HG02852 (cell line): ENCODE results near the gene PSMB1.
"Not testable (repeated sequence)": the region's sequence is repeated elsewhere in the genome, so short reads cannot be mapped to it uniquely, and the experiment has no call there.

Experiments used
- ATAC-seq: cut with Tn5 transposase; IDR thresholded peaks from one replicate; pipeline ENCODE4 v1.9.1; 2021; ENCODE audit warnings: mild to moderate bottlenecking, moderate library complexity; ENCODE audit not compliant: unreplicated experiment

PSMB1 gene

GRCh38 chr6:170504479-170504878 lies 48.6 kb downstream of the PSMB1 start:
- ATAC-seq: no peak

- ATAC-seq: no peak
Measured at GRCh38 chr6:170503414-170503761, 49.7 kb downstream of the PSMB1 start.

DNA sequence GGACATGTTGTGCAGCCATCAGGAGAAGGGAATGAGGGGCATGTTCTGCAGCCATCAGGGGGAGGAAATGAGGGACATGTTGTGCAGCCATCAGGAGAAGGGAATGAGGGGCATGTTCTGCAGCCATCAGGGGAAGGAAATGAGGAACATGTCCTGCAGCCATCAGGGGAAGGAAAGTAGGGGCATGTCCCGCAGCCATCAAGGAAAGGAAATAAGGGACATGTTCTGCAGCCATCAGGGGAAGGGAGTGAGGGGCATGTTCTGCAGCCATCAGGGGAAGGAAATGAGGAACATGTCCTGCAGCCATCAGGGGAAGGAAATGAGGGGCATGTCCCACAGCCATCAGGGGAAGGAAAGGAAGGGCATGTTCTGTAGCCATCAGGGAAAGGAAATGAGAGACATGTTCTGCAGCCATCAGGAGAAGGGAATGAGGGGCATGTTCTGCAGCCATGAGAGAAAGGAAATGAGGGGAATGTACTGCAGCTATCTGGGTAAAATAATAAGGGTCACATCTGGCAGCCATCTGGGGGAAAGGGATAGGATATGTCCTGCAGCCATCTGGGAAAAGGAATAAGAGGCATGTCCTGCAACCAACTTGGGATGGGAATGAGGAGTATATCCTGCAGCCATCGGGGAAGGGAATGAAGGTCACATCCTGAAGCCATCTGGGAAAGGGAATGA lies 50.2 kb downstream of the PSMB1 start:
- not testable (repeated sequence) for ATAC-seq

DNA sequence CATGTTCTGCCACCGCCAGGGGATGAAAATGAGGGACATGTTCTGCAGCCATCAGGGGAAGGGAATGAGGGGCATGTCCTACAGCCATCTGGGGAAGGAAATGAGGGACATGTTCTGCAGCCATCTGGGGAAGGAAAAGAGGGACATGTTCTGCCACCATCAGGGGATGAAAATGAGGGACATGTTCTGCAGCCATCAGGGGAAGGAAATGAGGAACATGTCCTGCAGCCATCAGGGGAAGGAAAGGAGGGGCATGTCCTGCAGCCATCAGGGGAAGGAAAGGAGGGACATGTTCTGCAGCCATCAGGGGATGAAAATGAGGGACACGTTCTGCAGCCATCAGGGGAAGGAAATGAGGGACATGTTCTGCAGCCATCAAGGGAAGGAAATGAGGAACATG lies 50.8 kb downstream of the PSMB1 start:
- ATAC-seq: not testable (repeated sequence)

DNA sequence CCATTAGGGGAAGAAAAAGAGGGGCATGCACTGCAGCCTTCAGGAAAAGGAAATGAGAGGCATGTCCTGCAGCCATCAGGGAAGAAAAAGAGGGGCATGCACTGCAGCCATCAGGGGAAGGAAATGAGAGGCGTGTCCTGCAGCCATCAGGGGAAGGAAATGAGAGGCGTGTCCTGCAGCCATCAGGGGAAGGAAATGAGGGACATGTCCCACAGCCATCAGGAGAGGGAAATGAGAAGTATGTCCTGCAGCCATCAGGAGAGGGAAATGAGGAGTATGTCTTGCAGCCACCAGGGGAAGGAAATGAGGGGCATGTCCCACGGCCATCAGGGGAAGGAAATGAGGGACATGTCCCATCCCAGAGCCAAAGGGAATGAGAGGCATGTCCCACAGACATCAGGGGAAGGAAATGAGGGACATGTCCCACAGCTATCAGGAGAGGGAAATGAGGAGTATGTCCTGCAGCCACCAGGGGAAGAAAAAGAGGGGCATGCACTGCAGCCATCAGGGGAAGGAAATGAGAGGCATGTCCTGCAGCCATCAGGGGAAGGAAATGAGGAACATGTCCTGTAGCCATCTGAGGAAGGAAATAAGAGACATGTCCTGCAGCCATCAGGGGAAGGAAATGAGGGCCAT lies 52.0 kb downstream of the PSMB1 start:
- no peak for ATAC-seq

- ATAC-seq: no peak
Measured at GRCh38 chr6:170497841-170498301, 55.2 kb downstream of the PSMB1 start.

- no peak for ATAC-seq
Measured at GRCh38 chr6:170493354-170493753, 59.8 kb downstream of the PSMB1 start.

DNA sequence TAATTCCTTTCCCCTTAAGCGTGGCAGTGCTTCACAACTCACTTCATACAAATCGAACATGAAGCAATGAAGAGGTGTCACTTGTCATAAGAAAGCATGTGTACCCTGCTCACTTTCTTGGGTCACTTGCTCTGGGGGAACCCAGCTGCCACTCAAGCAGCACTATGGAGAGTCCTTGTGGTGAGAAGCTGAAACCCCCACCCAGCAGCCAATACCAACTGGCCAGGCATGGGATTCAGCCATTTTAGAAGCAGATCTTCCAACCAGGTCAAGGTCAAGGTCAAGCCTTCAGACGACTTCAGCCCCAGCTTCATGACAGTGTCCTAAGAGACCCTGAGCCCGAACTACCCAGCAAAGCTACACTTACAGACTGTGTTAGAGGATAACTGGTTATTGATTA lies 62.8 kb downstream of the PSMB1 start:
- no peak for ATAC-seq

DNA sequence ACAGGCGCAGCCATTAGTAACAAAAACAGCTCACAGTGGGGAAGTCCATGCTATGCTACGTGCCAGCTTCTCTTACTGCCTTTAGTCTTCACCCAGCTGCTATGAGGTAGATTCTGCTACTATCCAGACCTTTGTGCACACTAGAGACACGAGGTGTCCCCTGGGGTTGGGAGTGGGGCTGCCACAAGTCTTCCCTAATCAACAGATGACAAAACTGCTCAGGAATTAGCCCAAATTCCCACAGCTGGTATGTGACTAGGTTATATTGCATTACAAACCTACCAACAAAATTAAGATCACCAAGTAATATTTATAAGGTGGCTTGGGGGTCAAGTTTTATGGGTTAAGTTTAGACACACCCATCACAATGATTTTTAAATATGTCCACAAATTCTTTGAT lies 63.3 kb downstream of the PSMB1 start:
- no peak for ATAC-seq

GRCh38 chr6:170487707-170488329 lies 65.3 kb downstream of the PSMB1 start:
- no peak for ATAC-seq

GRCh38 chr6:170485159-170485558 lies 67.9 kb downstream of the PSMB1 start:
- no peak for ATAC-seq
